Keratinocyte (primary cell): ENCODE data around the gene BRPF3. TPM values are rescaled to one million over a fixed set of nuclear protein-coding genes. Genes with fewer than 3 reads are reported as not detected.

Experiments used
- DNase-seq: peaks from one replicate; pipeline ENCODE4 v3.0.0-alpha.2; 2011; ENCODE audit warnings: low read depth, missing footprints, low spot score
- FAIRE-seq: peaks from 2 replicates; lab custom pipeline; 2011; peaks lifted over from hg19 to GRCh38; lab: Jason Lieb, UNC
- H2AFZ ChIP-seq: 2 replicates; pipeline ENCODE4 v1.6.0; 2012; ENCODE audit warnings: low read length, control low read depth, inconsistent platforms; ENCODE audit not compliant: control insufficient read depth
- H3K27ac ChIP-seq: 2 replicates; pipeline ENCODE4 v1.5.1; 2011; ENCODE audit warnings: low read length; ENCODE audit not compliant: control insufficient read depth, insufficient read depth
- H3K27me3 ChIP-seq: 3 replicates; pipeline ENCODE4 v1.6.0; 2011; ENCODE audit warnings: low read length; ENCODE audit not compliant: control insufficient read depth, insufficient read depth; ENCODE audit errors: extremely low read depth
- H3K36me3 ChIP-seq, 2 experiments: 2 replicates in 1 of 2; 3 replicates in 1 of 2; pipeline ENCODE4 v1.5.1; 2011; ENCODE audit warnings: low read length in 2 of 2, mild to moderate bottlenecking in 1 of 2; ENCODE audit not compliant: control insufficient read depth in 2 of 2, insufficient read depth in 2 of 2; ENCODE audit errors: extremely low read depth in 1 of 2
- H3K4me1 ChIP-seq: 3 replicates; pipeline ENCODE4 v1.5.1; 2011; ENCODE audit warnings: low read length; ENCODE audit not compliant: control insufficient read depth, insufficient read depth; ENCODE audit errors: extremely low read depth
- H3K4me2 ChIP-seq: 3 replicates; pipeline ENCODE4 v1.6.0; 2011; ENCODE audit warnings: low read depth, low read length; ENCODE audit not compliant: control insufficient read depth, insufficient read depth; ENCODE audit errors: extremely low read depth
- H3K4me3 ChIP-seq, 3 experiments: fragments of 200-600 bp in 1 of 3; sonication (generic) in 1 of 3; 2 replicates in 2 of 3; 3 replicates in 1 of 3; pipeline ENCODE4 v1.5.1; 2011 to 2016; ENCODE audit warnings: low read length in 3 of 3, mild to moderate bottlenecking in 3 of 3, control low read depth in 2 of 3, inconsistent platforms in 1 of 3, low read depth in 1 of 3, mixed read lengths in 1 of 3, mixed run types in 1 of 3, moderate library complexity in 1 of 3; ENCODE audit not compliant: control insufficient read depth in 2 of 3, insufficient read depth in 2 of 3; ENCODE audit errors: extremely low read depth in 1 of 3
- H3K79me2 ChIP-seq: 2 replicates; pipeline ENCODE4 v1.6.0; 2012; ENCODE audit warnings: low read length; ENCODE audit not compliant: control insufficient read depth, insufficient read depth
- H3K9ac ChIP-seq: 3 replicates; pipeline ENCODE4 v1.6.0; 2011; ENCODE audit warnings: low read length; ENCODE audit not compliant: control insufficient read depth, insufficient read depth; ENCODE audit errors: extremely low read depth
- H3K9me1 ChIP-seq: 3 replicates; pipeline ENCODE4 v1.6.0; 2011; ENCODE audit warnings: low read length; ENCODE audit not compliant: control insufficient read depth, insufficient read depth; ENCODE audit errors: extremely low read depth
- H3K9me3 ChIP-seq: 2 replicates; pipeline ENCODE4 v1.5.1; 2012; ENCODE audit warnings: low read depth, low read length; ENCODE audit not compliant: control insufficient read depth
- H4K20me1 ChIP-seq: 3 replicates; pipeline ENCODE4 v1.6.0; 2011; ENCODE audit warnings: low read length; ENCODE audit not compliant: control insufficient read depth, insufficient read depth; ENCODE audit errors: extremely low read depth
- EZH2 ChIP-seq: IDR thresholded peaks from one replicate; pipeline ENCODE4 v1.6.1; 2012; ENCODE audit warnings: inconsistent platforms, mild to moderate bottlenecking, low read length, moderate library complexity
- dilution Hi-C: fragments of 300-500 bp; cut with MboI; formaldehyde crosslinking; loops from one replicate; pipeline ENCODE4 v1.7.0; 2020; ENCODE audit warnings: low sequenced_read_pairs; ENCODE audit not compliant: extremely low pct_ligation_motif_present
- polyA plus RNA-seq, 5 experiments: library from polyadenylated mRNA; depleted of rRNA in 3 of 5; stranded (reverse) in 3 of 5; stranded (forward) in 1 of 5; unstranded in 1 of 5; fragments of >200 nt; gene quantifications; 1 replicate in 1 of 5; 2 replicates in 3 of 5; 3 replicates in 1 of 5; pipeline versions ENCODE4 v1.2.1 to v1.2.3, GENCODE V29; 2011 to 2012; ENCODE audit warnings: missing spikeins in 2 of 5, low read depth in 1 of 5, low replicate concordance in 1 of 5
- TF ChIP-seq, protein P1 (sequence below), 3 experiments: IDR thresholded peaks in 1 of 3; conservative IDR thresholded peaks in 1 of 3; optimal IDR thresholded peaks in 1 of 3; 2 replicates in 2 of 3; 3 replicates in 1 of 3; pipeline versions ENCODE3 to v1.5.1; 2011; ENCODE audit warnings: low read length in 3 of 3, mild to moderate bottlenecking in 3 of 3, moderate library complexity in 2 of 3, control low read depth in 1 of 3, inconsistent platforms in 1 of 3; ENCODE audit not compliant: insufficient read depth in 2 of 3; ENCODE audit errors: extremely low read depth in 1 of 3

Gene BRPF3
- polyA plus RNA-seq, 1 donor (not counting 4 experiments of a cell fraction or from before 2014, with no cell fraction given) = 4.8 TPM

- no peaks in the 10 kb centered on the region for H3K9me3 ChIP-seq
- peaks cover 5% of the 10 kb centered on the region for H3K79me2 ChIP-seq
- dilution Hi-C loops = no loop called here
- no peak overlapping the region for H2AFZ ChIP-seq
- H3K4me2 ChIP-seq = peak overlapping the region; percentile 45
- H3K4me3 ChIP-seq = peak overlapping the region; percentile 21 to 87 (median 72)
- H3K4me1 ChIP-seq = peaks cover 8% of the 10 kb centered on the region
- no peak for FAIRE-seq
- no peaks in the 10 kb centered on the region for H4K20me1 ChIP-seq
- H3K9me1 ChIP-seq = no peaks in the 10 kb centered on the region
- no peaks in the 10 kb centered on the region for H3K27me3 ChIP-seq
- DNase-seq = no peak
- no peak overlapping the region for H3K27ac ChIP-seq
- no peak overlapping the region for H3K9ac ChIP-seq
- TF ChIP-seq EZH2 = no peak
- TF ChIP-seq, protein P1, sequence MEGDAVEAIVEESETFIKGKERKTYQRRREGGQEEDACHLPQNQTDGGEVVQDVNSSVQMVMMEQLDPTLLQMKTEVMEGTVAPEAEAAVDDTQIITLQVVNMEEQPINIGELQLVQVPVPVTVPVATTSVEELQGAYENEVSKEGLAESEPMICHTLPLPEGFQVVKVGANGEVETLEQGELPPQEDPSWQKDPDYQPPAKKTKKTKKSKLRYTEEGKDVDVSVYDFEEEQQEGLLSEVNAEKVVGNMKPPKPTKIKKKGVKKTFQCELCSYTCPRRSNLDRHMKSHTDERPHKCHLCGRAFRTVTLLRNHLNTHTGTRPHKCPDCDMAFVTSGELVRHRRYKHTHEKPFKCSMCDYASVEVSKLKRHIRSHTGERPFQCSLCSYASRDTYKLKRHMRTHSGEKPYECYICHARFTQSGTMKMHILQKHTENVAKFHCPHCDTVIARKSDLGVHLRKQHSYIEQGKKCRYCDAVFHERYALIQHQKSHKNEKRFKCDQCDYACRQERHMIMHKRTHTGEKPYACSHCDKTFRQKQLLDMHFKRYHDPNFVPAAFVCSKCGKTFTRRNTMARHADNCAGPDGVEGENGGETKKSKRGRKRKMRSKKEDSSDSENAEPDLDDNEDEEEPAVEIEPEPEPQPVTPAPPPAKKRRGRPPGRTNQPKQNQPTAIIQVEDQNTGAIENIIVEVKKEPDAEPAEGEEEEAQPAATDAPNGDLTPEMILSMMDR (optimal IDR thresholded peaks at IDR 0.05 in 1 of 3, IDR thresholded peaks at IDR 0.05 in 1 of 3, conservative IDR thresholded peaks at IDR 0.05 in 1 of 3; ENCODE audit: extremely low read depth in 1 of 3, insufficient read depth in 2 of 3, low read length in 3 of 3) = no peak
- H3K36me3 ChIP-seq = peaks cover 3 to 6% of the 10 kb centered on the region in 2 experiments
Measured at GRCh38 chr6:36197739-36198221, 1.2 kb downstream of the BRPF3 start.

GRCh38 chr6:36198986-36199385, 2.4 kb downstream of the BRPF3 start:
- no peak for FAIRE-seq
- TF ChIP-seq, protein P1 (optimal IDR thresholded peaks at IDR 0.05 in 1 of 3, IDR thresholded peaks at IDR 0.05 in 1 of 3, conservative IDR thresholded peaks at IDR 0.05 in 1 of 3; ENCODE audit: extremely low read depth in 1 of 3, insufficient read depth in 2 of 3, low read length in 3 of 3) = no peak
- TF ChIP-seq EZH2 = no peak

More at GRCh38 chr6:36198986-36199385, 2.4 kb downstream of the BRPF3 start:
- Histone ChIP-seq H3K9me3 (no peaks in the 10 kb centered on the region), H3K9ac (no peak overlapping the region), H3K36me3 (peaks cover 3 to 10% of the 10 kb centered on the region in 2 experiments), H3K4me2 (no peak overlapping the region), H3K4me1 (peaks cover 8% of the 10 kb centered on the region), H3K79me2 (peaks cover 5% of the 10 kb centered on the region), H3K27me3 (no peaks in the 10 kb centered on the region), H3K4me3 (no peak overlapping the region), H2AFZ (no peak overlapping the region), H4K20me1 (no peaks in the 10 kb centered on the region), H3K9me1 (no peaks in the 10 kb centered on the region), H3K27ac (no peak overlapping the region)
- dilution Hi-C loops = no loop called here
- DNase-seq = no peak
